ENCODE measurements around the gene BUD13. TPM values are rescaled to one million over a fixed set of nuclear protein-coding genes. Genes with fewer than 3 reads are reported as not detected.
A peak's percentile ranks its signal among the peaks of the same experiment; 100 is the strongest.

Gene BUD13
- 15.6 and 21.6 TPM in 2 replicates for total RNA-seq (2011; cell fraction: chromatin; rRNA removed; ENCODE audit: low replicate concordance)
- 11.8 and 13.9 TPM in 2 replicates for total RNA-seq (2011; cell fraction: nucleolus; rRNA removed)
- 14.7 and 15.7 TPM in 2 replicates for total RNA-seq (2011; cell fraction: nucleoplasm; rRNA removed)
- total RNA-seq (2014; rRNA removed) (25.1 and 28.0 TPM in 2 replicates), total RNA-seq (2014; rRNA removed; fragmentation: Illumina TruSeq; extraction: Trizol) (20.5 and 24.2 TPM in 2 replicates), total RNA-seq (2015; rRNA removed; fragmentation: Illumina TruSeq; extraction: Trizol) (30.7 and 31.1 TPM in 2 replicates), total RNA-seq (2021) (19.9 and 22.9 TPM in 2 replicates), polyA plus RNA-seq (2011; rRNA removed) (23.9 and 27.1 TPM in 2 replicates), polyA plus RNA-seq (2014; fragmentation: Illumina TruSeq; extraction: Trizol) (32.5 and 34.1 TPM in 2 replicates), polyA plus RNA-seq (2014; fragmentation: Nextera tagmentation; extraction: Ambion mirVana) (10 to 100 TPM in 1 of 2 experiments, 1 to 10 TPM in 1; 9.5 to 10.6 TPM), polyA plus RNA-seq (2014; rRNA removed) (27.1 and 28.2 TPM in 2 replicates), polyA minus RNA-seq (2011; rRNA and poly(A)+ RNA removed) (34.5 and 34.7 TPM in 2 replicates), Bru-seq, nascent RNA (percentile 86 among the genes with signal in this experiment), BruChase-seq, experiment 1, labeled RNA remaining after a 2-hour chase (percentile 87 among the genes with signal in this experiment), BruChase-seq, experiment 2, labeled RNA remaining after a 6-hour chase (percentile 85 among the genes with signal in this experiment)
- polyA plus RNA-seq (2011; cell fraction: cytosol; rRNA removed) = 22.8 and 30.1 TPM in 2 replicates
- polyA plus RNA-seq (2011; cell fraction: nucleus; rRNA removed) = 21.3 and 23.8 TPM in 2 replicates
- polyA plus RNA-seq (2012) = 14.8 and 19.9 TPM in 2 replicates
- 15.0 and 16.0 TPM in 2 replicates for polyA minus RNA-seq (2011; cell fraction: cytosol; rRNA and poly(A)+ RNA removed)
- 10.0 and 16.0 TPM in 2 replicates for polyA minus RNA-seq (2011; cell fraction: nucleus; rRNA and poly(A)+ RNA removed)
- long read RNA-seq, experiment 1, transcript BUD13-201 (10 exons, 2,196 nt) = major isoform, 12 of 86 reads
- long read RNA-seq, experiment 1, partial matches to known transcripts = 63 of 86 reads
- long read RNA-seq, experiment 1, other reads (novel, unspliced or antisense) = 11 of 86 reads
- long read RNA-seq, experiment 2, transcript BUD13-201 (10 exons, 2,196 nt) = major isoform, 13 of 24 reads
- long read RNA-seq, experiment 2, partial matches to known transcripts = 5 of 24 reads
- long read RNA-seq, experiment 2, other reads (novel, unspliced or antisense) = 6 of 24 reads
- long read RNA-seq, experiment 3, transcript BUD13-201 (10 exons, 2,196 nt) = major isoform, 17 of 26 reads
- long read RNA-seq, experiment 3, partial matches to known transcripts = 6 of 26 reads
- long read RNA-seq, experiment 3, other reads (novel, unspliced or antisense) = 3 of 26 reads

- H3K4me3 ChIP-seq = peak within 1 kb of the TSS; percentile 96
- peak within 1 kb of the TSS; percentile 88 for H3K27ac ChIP-seq (ENCODE audit: extremely low read depth, low read depth, low read length)
- H3K36me3 ChIP-seq (ENCODE audit: control insufficient read depth, insufficient read depth, low read length) = peaks cover 38% of the 10 kb centered on the region
- no TSS peak for BruUV-seq (replicated peaks)
- peaks cover 6% of the 10 kb centered on the region for H3K9me1 ChIP-seq (ENCODE audit: control insufficient read depth, insufficient read depth, low read length)
- in situ Hi-C loops (cut with MboI) = no loop called here
- peaks cover 14 to 35% of the 10 kb centered on the region in 2 experiments; a peak in 4 of 5 replicates for H3K4me1 ChIP-seq (replicated peaks in 1 of 2; ENCODE audit: control insufficient read depth in 2 of 2, insufficient read depth in 2 of 2, low read length in 2 of 2)
- H3K4me2 ChIP-seq (ENCODE audit: insufficient read depth, low read length) = peak within 1 kb of the TSS; percentile 99
- FAIRE-seq = peak; percentile 56
- H3K9me3 ChIP-seq (replicated peaks; ENCODE audit: control insufficient read depth, insufficient read depth, low read depth, low read length) = no peaks in the 10 kb centered on the region
- H2AFZ ChIP-seq (ENCODE audit: low read depth, low read length) = peak within 1 kb of the TSS; percentile 98
- WGBS (ENCODE audit: insufficient coverage, low coverage, missing lambda C conversion rate) = 1% methylated on average over 54 of the region's 73 CpGs
- DNase-seq (ENCODE audit: extremely low read depth in 1 of 4, low spot score in 3 of 4) = peak; percentile 89 to 93 (median 91)
- no peaks in the 10 kb centered on the region for H3K27me3 ChIP-seq (ENCODE audit: control insufficient read depth in 2 of 2, insufficient read depth in 2 of 2, low read length in 2 of 2)
- ChIA-PET POLR2A (interaction anchor here (0.7 to 1.5 kb wide), 6 partner anchors 12 to 818 kb away, joined by 3 to 5 read pairs (median 3); no protein-coding TSS in a partner anchor), CTCF (ENCODE audit: low intra/inter-chr PET ratio) (no interaction called here)
- H4K20me1 ChIP-seq (replicated peaks; ENCODE audit: control insufficient read depth, insufficient read depth, low read length) = peaks cover 5% of the 10 kb centered on the region; the same call in 1 of the 2 replicates
- peaks cover 22% of the 10 kb centered on the region for H3K79me2 ChIP-seq (ENCODE audit: control insufficient read depth, insufficient read depth, low read length)
- H3K9ac ChIP-seq (ENCODE audit: insufficient read depth in 1 of 2, low read depth in 2 of 2, low read length in 2 of 2) = peak within 1 kb of the TSS; percentile 75 to 98
- ATAC-seq = peak; percentile 90
- intact Hi-C loops (cut with micrococcal nuclease) = no loop called here
- TF ChIP-seq BDP1 (IDR thresholded peaks at IDR 0.05; ENCODE audit: insufficient read depth, insufficient read length) (no peak), ZNF41 (CRISPR knock-in tag; conservative IDR thresholded peaks at IDR 0.05) (no peak), ZBTB34 (CRISPR knock-in tag; IDR thresholded peaks at IDR 0.05) (no peak), SMARCC2 (IDR thresholded peaks at IDR 0.05; ENCODE audit: low read depth) (no peak), TCF3 (CRISPR knock-in tag; IDR thresholded peaks at IDR 0.05) (peak; percentile 22; the same call in 1 of the 2 replicates), ZNF785 (CRISPR knock-in tag; IDR thresholded peaks at IDR 0.05) (no peak), CTBP1 (IDR thresholded peaks at IDR 0.05; ENCODE audit: borderline replicate concordance) (peak; percentile 93), ZNF197 (CRISPR knock-in tag; IDR thresholded peaks at IDR 0.05; ENCODE audit: low read depth) (no peak), HNRNPUL1 (IDR thresholded peaks at IDR 0.05; ENCODE audit: low read length) (no peak), EP300 (IDR thresholded peaks at IDR 0.05; ENCODE audit: low read length) (peak; percentile 43; the same call in 1 of the 2 replicates), TRIM28 (IDR thresholded peaks at IDR 0.05) (no peak), ZNF134 (CRISPR knock-in tag; conservative IDR thresholded peaks at IDR 0.05) (no peak), HOMEZ (CRISPR knock-in tag; IDR thresholded peaks at IDR 0.05) (no peak), TCFL5 (CRISPR knock-in tag; conservative IDR thresholded peaks at IDR 0.05) (no peak), RB1 (IDR thresholded peaks at IDR 0.05; ENCODE audit: low read depth) (peak; percentile 90)
These were observed at the start of gene BUD13 for GRCh38 chr11:116772443-116773202. TSS of gene BUD13 (minus strand) at chr11:116772987. CDS start at chr11:116772964, 23 bp downstream.
